GM20431 (cell line): Measurements from ENCODE around the gene RRH.
"Not testable (repeated sequence)": the region's sequence is repeated elsewhere in the genome, so short reads cannot be mapped to it uniquely, and the experiment has no call there.

ENCODE experiments used
- in situ Hi-C: fragments of 300-500 bp; cut with MseI, MboI; formaldehyde crosslinking; loops from one replicate; pipeline ENCODE4 v1.15.0; 2020; ENCODE audit warnings: low sequenced_read_pairs; ENCODE audit not compliant: unreplicated experiment

The RRH gene

GRCh38 chr4:109833756-109834155 lies 6.0 kb downstream of the RRH start:
- in situ Hi-C loops, result no loop called here

GRCh38 chr4:109836985-109837384 lies 9.2 kb downstream of the RRH start:
- in situ Hi-C loops, result no loop called here

GRCh38 chr4:109846395-109847098 lies 18.8 kb downstream of the RRH start:
- in situ Hi-C loops, result no loop called here

GRCh38 chr4:109847896-109848442 lies 20.2 kb downstream of the RRH start, which contains the start of gene LRIT3:
Gene LRIT3, plus strand, starts transcription at chr4:109848107. Its CDS starts 95 bp downstream, at chr4:109848202.
- in situ Hi-C loops, result no loop called here

GRCh38 chr4:109848501-109848900 lies 20.7 kb downstream of the RRH start:
- in situ Hi-C loops, result no loop called here

GRCh38 chr4:109850601-109851000 lies 22.8 kb downstream of the RRH start:
- in situ Hi-C loops, result no loop called here

GRCh38 chr4:109859426-109860300 lies 31.9 kb downstream of the RRH start:
- in situ Hi-C loops, result not testable (repeated sequence)

- in situ Hi-C loops, result no loop called here
Observed at GRCh38 chr4:109861271-109861670, 33.5 kb downstream of the RRH start.

GRCh38 chr4:109861916-109862511 lies 34.2 kb downstream of the RRH start:
- in situ Hi-C loops, result no loop called here

GRCh38 chr4:109864134-109864533 lies 36.4 kb downstream of the RRH start:
- in situ Hi-C loops, result no loop called here

- in situ Hi-C loops, result no loop called here
Observed at GRCh38 chr4:109870061-109870460, 42.3 kb downstream of the RRH start.

GRCh38 chr4:109872065-109872464 lies 44.3 kb downstream of the RRH start:
- in situ Hi-C loops, result no loop called here

- in situ Hi-C loops, result no loop called here
Observed at GRCh38 chr4:109872950-109873656, 45.3 kb downstream of the RRH start.

GRCh38 chr4:109873791-109874514 lies 46.2 kb downstream of the RRH start:
- in situ Hi-C loops, result no loop called here

- in situ Hi-C loops, result no loop called here
Observed at GRCh38 chr4:109875106-109875505, 47.3 kb downstream of the RRH start.

- in situ Hi-C loops, result not testable (repeated sequence)
Observed at GRCh38 chr4:109875553-109875952, 47.8 kb downstream of the RRH start.

GRCh38 chr4:109876634-109877265 lies 49.0 kb downstream of the RRH start:
- in situ Hi-C loops, result no loop called here

- in situ Hi-C loops, result no loop called here
Observed at GRCh38 chr4:109877400-109877799, 49.6 kb downstream of the RRH start.

- in situ Hi-C loops, result no loop called here
Observed at GRCh38 chr4:109878355-109878754, 50.6 kb downstream of the RRH start.
